ENCODE measurements around the gene MVB12B.

The MVB12B gene

DNA sequence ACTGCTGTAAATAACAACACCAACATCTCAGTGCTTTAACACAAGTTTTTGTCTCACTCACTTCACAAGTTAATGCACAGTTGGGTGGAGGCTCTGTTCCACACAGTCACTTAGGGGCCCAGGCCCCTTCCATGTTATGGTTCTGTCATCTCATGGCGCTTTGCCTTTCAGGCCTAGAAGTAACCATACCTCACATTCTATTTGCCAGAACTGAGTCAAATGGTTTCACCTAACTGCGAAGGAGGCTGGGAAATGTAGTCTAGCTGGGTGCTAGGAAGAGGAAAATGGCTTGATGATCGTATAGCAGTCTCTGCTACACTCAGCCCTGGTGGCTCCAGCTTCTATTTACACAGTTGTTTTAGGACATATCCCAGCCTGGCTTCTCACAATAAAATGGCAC is 23.1 kb upstream of the MVB12B start:
- no peak for DNase-seq (ENCODE audit: low read depth in 2 of 2)

DNA sequence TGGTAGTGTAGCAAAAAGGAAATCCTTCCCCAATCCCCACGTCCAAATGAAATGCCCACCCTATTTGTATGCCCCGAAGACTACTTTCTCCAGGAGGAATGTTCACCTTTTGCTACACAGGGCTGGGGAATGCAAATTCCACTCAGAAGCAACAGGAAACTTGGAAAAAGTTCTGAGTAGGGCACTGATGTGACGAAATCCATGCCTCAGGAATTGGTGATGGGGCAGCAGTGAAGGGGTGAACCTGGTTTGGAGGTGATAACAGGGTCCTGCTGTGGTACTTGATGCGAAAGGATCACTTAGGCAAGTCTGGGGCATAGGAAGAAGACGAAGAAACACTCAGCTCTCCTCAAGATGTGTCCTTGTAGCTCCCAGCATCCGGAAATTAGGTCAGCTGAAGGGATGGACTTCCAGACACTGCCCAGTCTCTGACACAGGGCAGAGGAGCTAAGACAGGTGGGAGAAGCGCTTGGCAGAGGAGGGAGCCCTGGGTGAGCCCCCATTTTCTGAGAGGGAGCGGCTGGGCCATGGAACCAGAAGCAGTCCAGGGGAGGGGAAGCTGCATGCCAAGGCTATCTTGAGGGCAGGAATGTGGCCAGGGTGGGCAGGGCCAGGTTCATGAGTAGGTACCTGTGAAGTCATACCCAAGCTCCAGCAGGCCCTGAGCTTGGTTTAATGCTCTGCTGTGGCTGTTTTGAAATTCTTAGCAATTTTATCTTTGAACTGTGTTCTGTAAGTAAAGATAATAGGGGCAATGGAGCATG is 22.2 kb upstream of the MVB12B start:
- DNase-seq (ENCODE audit: low read depth in 2 of 2): no peak

DNA sequence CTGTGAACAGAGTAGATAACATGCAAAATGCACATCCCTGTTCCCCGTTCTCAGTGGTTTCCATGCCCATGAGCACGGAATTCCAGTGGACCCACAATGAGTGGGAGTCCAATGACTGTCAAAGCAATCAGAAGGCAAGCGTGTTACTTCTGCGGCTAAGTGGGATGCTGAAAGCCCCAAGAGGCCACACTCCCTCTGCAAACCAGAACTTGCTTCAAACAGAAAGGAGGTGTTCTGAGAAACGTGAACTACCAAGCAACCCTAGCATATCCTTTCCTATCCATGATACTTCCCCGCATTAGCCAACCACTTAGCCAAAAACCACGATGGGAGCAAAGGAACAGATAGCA is 21.7 kb upstream of the MVB12B start:
- no peak for DNase-seq (ENCODE audit: low read depth in 2 of 2)

DNA sequence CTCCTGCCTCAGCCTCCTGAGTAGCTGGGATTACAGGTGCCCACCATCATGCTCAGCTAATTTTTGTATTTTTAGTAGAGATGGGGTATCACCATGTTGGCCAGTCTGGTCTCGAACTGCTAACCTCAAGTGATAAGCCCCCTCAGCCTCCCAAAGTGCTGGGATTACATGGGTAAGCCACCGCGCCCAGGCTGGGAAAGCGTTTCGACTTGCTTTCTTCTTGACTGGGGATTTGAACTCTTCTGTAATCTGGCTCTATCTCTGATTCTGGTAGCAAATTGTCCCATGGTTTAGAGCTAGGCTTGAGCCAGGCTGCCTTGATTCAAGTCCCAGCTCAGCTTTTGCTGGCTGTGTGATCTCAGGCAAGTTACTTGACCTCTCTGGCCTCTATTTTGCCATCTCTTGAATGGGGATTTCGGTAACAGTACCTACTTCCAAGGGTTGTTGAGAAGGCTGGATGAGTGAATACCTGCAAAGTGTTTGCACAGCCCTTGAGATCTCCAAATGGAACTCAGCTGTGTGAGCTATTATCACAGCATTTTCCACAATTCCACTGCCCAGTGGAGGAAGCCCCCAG is 20.5 kb upstream of the MVB12B start:
- no peak for DNase-seq (ENCODE audit: low read depth in 2 of 2)

- DNase-seq (ENCODE audit: low read depth in 2 of 2): no peak
Measured at GRCh38 chr9:126307322-126308061, 19.1 kb upstream of the MVB12B start.

- no peak for DNase-seq (ENCODE audit: low read depth in 2 of 2)
Measured at GRCh38 chr9:126309427-126310189, 17.0 kb upstream of the MVB12B start.

DNA sequence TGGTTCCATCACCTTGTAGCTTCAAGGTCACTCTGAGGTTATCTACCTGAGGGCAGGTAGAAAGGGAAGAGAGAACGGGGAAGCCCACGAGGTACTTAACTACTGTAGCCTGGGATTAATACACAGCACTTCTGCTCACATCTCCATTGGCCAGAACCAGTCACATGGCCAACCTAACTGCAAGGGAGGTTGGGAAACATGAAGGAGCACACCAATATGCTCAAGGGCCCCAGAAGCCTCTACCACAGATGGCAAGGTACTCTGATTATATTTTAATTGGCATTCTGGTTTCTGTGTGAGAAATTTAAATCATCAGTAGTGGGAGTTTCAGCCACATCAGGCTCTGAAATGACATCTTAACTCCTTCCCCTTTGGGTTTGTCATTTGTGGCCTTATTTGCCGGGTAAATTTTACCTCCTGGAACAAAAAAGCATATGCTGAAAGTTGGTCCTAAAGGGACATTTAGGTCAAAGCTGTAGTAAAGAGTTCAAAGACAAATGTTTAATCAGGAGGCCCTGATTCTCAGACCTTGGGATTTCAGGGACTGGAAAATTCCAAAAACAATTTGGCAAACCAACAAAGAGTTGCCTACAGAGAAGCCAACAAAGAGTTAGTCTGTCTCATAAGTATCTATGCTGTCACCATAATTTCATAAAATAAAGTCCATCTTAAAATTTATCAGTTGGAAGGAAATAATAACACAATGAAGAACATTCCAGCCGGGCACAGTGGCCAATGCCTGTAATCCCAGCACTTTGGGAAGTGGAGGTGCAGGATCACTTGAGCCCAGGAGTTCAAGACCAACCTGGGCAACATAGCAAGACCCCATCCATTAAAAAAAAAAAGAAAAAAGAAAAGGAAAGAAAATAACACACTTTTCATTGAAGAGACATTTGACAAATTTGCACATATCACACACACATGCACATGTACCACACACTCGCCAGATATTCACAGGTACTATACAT is 13.8 kb upstream of the MVB12B start:
- no peak for DNase-seq (ENCODE audit: low read depth in 2 of 2)

GRCh38 chr9:126316085-126316655 is 10.5 kb upstream of the MVB12B start:
- DNase-seq (ENCODE audit: low read depth in 2 of 2): no peak

DNA sequence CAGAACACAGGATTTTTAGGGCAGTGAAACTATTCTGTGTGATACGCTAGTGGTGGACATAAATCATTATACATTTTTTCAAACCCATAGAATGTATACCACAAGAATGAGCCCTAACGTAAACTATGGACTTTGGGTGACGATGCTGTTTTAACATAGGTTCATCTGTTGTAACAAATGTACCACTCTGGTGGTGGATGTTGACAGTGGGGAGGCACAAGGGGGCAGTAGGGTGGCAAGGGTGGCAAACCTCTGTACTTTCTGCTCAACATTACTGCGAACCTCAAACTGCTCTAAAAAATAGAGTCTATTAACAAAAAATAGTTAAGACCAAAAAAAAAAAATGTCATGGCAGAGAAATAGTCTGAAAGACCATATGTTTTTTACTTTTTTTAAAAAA is 9.1 kb upstream of the MVB12B start:
- DNase-seq (ENCODE audit: low read depth in 2 of 2): no peak

GRCh38 chr9:126318858-126319257 is 7.8 kb upstream of the MVB12B start:
- no peak for DNase-seq (ENCODE audit: low read depth in 2 of 2)

DNA sequence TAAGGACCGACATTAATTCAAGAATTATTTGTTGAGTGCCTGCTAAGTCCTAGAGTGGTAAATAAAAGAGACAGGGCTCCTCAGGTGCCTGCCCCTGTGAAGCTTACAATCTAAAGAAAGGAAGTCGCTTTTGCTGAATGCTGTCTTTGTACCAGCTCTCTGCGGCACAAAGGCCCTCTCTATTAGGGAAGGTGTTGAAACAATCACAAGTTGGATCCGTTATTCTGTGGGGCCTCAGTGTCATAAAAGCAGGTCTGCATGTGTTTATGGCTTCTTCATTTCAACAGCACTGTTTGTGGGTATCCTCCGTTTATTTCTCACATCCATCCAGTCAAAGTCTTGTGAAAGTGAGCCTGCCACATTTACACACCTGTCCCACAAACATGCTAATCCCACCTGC is 7.0 kb upstream of the MVB12B start:
- DNase-seq (ENCODE audit: low read depth in 2 of 2): no peak

DNA sequence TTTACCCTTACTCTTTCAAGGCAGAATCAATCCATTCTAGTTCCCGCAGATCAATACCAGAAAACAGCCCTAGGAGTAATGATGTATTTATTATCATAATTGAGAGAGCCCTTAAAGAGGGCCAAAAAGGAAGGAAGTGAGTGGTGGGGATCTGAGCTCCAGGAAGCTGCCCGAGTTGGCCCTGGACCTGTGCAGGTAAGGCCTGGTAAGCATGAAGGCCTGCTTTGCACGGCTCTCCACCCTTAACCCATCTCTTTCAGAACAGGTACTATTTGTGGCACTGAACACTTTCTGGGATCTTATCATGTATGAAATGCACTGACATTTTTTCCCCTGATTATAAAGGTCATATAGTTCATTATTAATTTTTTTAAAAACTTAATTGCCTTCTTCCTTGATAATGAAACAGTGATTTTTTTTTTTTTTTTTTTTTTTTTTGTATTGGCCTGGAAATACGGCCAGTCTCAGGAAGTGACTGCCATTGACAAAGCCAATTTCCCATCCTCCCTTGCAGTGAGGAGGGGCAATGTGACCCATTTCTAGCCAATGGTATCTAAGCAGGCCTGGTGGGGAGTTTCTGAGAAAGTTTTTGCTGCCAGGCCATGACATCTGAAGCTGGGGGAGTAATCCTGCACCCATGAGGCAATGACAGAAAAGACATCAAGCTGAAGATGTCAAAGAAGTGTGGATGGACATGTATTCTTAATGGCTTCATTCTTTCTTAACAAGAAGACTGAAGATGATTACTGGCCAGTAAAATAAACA is 6.3 kb upstream of the MVB12B start:
- DNase-seq (ENCODE audit: low read depth in 2 of 2): no peak

DNA sequence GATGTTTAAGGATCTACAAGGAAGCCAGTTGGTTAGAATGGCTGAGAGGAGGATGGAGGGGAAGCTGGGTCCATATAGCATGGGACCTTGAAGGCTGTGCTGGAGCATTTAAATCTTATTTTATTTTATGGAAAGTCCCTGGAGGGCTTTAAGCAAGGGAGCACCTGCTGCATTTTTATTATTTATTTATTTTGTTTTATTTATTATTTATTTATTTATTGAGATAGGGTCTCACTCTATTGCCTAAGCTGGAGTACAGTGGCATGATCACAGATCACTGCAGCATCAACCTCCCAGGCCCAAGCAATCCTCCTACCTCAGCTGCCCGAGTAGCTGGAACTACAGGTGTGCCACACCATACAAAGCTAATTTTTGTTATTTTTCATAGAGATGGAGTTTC is 4.9 kb upstream of the MVB12B start:
- no peak for DNase-seq (ENCODE audit: low read depth in 2 of 2)

DNA sequence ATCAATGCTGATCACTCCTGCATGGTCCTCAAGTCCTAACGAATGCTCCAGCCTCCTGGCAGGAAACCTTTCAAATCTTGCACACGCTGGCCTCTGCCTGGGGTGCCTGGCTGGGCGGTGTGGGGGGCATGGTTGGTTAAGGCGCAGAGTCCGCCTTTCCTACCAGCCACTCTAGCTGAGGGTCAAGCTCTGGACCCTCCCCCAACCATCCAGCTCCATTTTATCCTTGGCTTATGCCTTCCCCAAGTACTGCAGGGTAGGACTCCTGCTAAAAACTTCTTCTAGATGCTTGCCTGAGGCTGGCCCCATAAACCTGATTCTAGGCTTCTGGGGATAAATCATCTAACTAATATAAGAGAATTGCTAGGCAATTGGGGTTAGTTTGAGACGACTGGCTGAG is 808 bp upstream of the MVB12B start:
- DNase-seq (ENCODE audit: low read depth in 2 of 2): no peak

DNA sequence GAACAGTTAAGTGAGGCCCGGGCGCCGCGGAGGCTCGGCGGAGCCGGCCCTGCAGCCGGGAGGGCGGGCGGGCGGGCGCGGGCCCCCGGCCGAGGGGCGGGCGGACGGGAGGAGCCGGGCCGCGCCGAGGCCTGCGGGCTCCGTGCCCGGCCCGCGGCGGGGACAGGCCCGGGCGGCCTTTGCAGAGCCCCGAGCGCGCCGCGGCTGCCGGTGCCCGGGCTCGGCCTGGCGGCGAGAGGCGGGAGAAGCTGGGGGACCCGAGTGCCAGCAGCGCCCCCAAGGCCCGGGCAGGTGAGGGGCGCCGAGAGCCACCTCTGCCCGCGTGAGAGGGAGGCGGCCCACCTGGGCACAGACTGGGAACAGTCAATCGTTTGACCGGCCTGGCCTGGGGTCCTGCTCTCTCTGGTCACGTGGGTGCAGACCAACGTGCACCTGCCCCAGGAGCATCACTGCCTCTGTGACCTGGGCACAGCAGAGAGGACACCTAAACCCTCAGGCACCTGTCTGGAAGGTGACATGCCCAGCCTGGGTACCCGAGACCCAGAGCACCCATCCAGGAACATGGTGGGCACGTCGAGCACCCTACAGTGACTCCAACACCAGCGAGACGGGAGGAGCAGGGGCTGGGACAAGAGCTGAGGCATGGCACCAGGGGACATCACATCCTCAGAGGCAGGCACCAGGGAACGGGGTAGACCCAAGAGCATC is 531 bp downstream of the MVB12B start:
- no peak for DNase-seq (ENCODE audit: low read depth in 2 of 2)

GRCh38 chr9:126327714-126328185 is 1.1 kb downstream of the MVB12B start:
- no peak for DNase-seq (ENCODE audit: low read depth in 2 of 2)

- DNase-seq (ENCODE audit: low read depth in 2 of 2): no peak
Measured at GRCh38 chr9:126328407-126328806, 1.8 kb downstream of the MVB12B start.

- no peak for DNase-seq (ENCODE audit: low read depth in 2 of 2)
Measured at GRCh38 chr9:126329476-126330275, 3.0 kb downstream of the MVB12B start.

DNA sequence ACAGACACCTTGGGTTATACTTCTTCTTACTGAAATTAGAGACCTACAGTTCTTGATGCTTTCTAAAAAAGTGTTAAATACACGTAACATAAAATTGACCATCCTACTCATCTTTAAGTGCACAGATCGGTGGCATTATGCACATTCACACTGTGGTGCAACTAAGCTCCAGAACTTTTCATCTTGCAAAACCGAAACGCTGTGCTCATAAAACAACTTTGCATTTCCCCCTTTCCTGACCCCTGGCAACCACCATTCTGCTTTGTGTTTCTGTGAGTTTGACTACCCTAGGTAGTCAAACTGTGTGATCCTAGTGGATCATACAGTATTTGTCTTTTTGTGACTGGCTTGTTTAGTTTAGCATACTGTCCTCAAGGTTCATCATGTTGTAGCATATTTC is 3.9 kb downstream of the MVB12B start:
- no peak for DNase-seq (ENCODE audit: low read depth in 2 of 2)

Measured in stimulated activated CD4-positive, alpha-beta T cell treated with anti-CD3 and anti-CD28 coated beads, Interleukin-4, amount 100 ng/mL, for 48 hours (primary cell).